Mesenchymal stem cell (in vitro differentiated cells and primary cell): Measurements from ENCODE around the gene WFDC9.

Source experiments
- DNase-seq: peaks from one replicate; pipeline ENCODE4 v3.0.0-alpha.2; 2013
- H2AFZ ChIP-seq: one replicate; pipeline ENCODE4 v1.6.1; 2013; ENCODE audit warnings: low read depth, mild to moderate bottlenecking, control low read depth, inconsistent platforms, low read length, moderate library complexity
- H2AK5ac ChIP-seq: 2 replicates; pipeline ENCODE4 v1.6.1; 2013; ENCODE audit warnings: low read length, moderate library complexity, mild to moderate bottlenecking, inconsistent platforms; ENCODE audit not compliant: severe bottlenecking
- H2BK120ac ChIP-seq: one replicate; pipeline ENCODE4 v1.6.1; 2013; ENCODE audit warnings: low read depth, mild to moderate bottlenecking, inconsistent platforms, low read length, moderate library complexity
- H2BK12ac ChIP-seq, 2 experiments: one replicate each; pipeline ENCODE4 v1.6.1; 2013; ENCODE audit warnings: inconsistent platforms in 2 of 2, low read length in 2 of 2, mild to moderate bottlenecking in 2 of 2, moderate library complexity in 2 of 2, control low read depth in 1 of 2
- H2BK15ac ChIP-seq: one replicate; pipeline ENCODE4 v1.6.1; 2013; ENCODE audit warnings: mild to moderate bottlenecking, low read depth, inconsistent platforms; ENCODE audit not compliant: poor library complexity, severe bottlenecking
- H2BK5ac ChIP-seq: 2 replicates; pipeline ENCODE4 v1.6.1; 2013; ENCODE audit warnings: low read depth, mild to moderate bottlenecking, low read length, control low read depth, inconsistent platforms; ENCODE audit not compliant: poor library complexity, severe bottlenecking
- H3K14ac ChIP-seq, 2 experiments: one replicate each; pipeline ENCODE4 v1.6.1; 2013; ENCODE audit warnings: inconsistent platforms in 2 of 2, low read length in 2 of 2, control low read depth in 1 of 2, mild to moderate bottlenecking in 1 of 2, moderate library complexity in 1 of 2
- H3K18ac ChIP-seq, 2 experiments: one replicate each; pipeline ENCODE4 v1.6.1; 2013; ENCODE audit warnings: inconsistent platforms in 2 of 2, low read length in 2 of 2, control low read depth in 1 of 2, low read depth in 1 of 2, mild to moderate bottlenecking in 1 of 2
- H3K23ac ChIP-seq, 2 experiments: one replicate each; pipeline ENCODE4 v1.6.1; 2013; ENCODE audit warnings: inconsistent platforms in 2 of 2, low read length in 2 of 2, mild to moderate bottlenecking in 2 of 2, moderate library complexity in 2 of 2, control low read depth in 1 of 2
- H3K27ac ChIP-seq: 2 replicates; pipeline ENCODE4 v1.5.1; 2013; ENCODE audit warnings: mild to moderate bottlenecking, moderate library complexity, low read length, control low read depth, inconsistent platforms; ENCODE audit not compliant: poor library complexity, severe bottlenecking
- H3K27me3 ChIP-seq, 2 experiments: 2 replicates each; pipeline versions ENCODE4 v1.6.1 to v1.7.0; 2013; ENCODE audit warnings: low read length in 2 of 2, mild to moderate bottlenecking in 2 of 2, moderate library complexity in 2 of 2, control low read depth in 1 of 2, inconsistent platforms in 1 of 2; ENCODE audit not compliant: control insufficient read depth in 1 of 2, insufficient read depth in 1 of 2
- H3K36me3 ChIP-seq, 2 experiments: 2 replicates each; pipeline versions ENCODE4 v1.6.1 to v1.7.0; 2013; ENCODE audit warnings: low read length in 2 of 2, control low read depth in 1 of 2, inconsistent platforms in 1 of 2, low read depth in 1 of 2, mild to moderate bottlenecking in 1 of 2; ENCODE audit not compliant: insufficient read depth in 2 of 2, control insufficient read depth in 1 of 2
- H3K4ac ChIP-seq, 2 experiments: one replicate each; pipeline ENCODE4 v1.6.1; 2013; ENCODE audit warnings: inconsistent platforms in 2 of 2, low read length in 2 of 2, mild to moderate bottlenecking in 2 of 2, moderate library complexity in 2 of 2, control low read depth in 1 of 2, low read depth in 1 of 2
- H3K4me1 ChIP-seq: 2 replicates; pipeline ENCODE4 v1.6.1; 2013; ENCODE audit warnings: low read depth, low read length, control low read depth; ENCODE audit not compliant: control insufficient read depth, insufficient read depth
- H3K4me2 ChIP-seq: 2 replicates; pipeline ENCODE4 v1.6.1; 2013; ENCODE audit warnings: low read length, mild to moderate bottlenecking, inconsistent platforms; ENCODE audit not compliant: poor library complexity, severe bottlenecking
- H3K4me3 ChIP-seq, 2 experiments: 2 replicates each; pipeline versions ENCODE4 v1.5.1 to v1.7.0; 2013; ENCODE audit warnings: low read length in 2 of 2, mild to moderate bottlenecking in 2 of 2, control low read depth in 1 of 2, low read depth in 1 of 2; ENCODE audit not compliant: insufficient read depth in 1 of 2
- H3K79me1 ChIP-seq: replicated peaks from 2 replicates; pipeline ENCODE4 v1.6.1; 2013; ENCODE audit warnings: mild to moderate bottlenecking, control low read depth, low read length, inconsistent platforms; ENCODE audit not compliant: poor library complexity, severe bottlenecking
- H3K9ac ChIP-seq: 2 replicates; pipeline ENCODE4 v1.7.0; 2013; ENCODE audit warnings: mild to moderate bottlenecking, low read length, moderate library complexity
- H3K9me3 ChIP-seq: 2 replicates; pipeline ENCODE4 v1.7.0; 2013; ENCODE audit warnings: mild to moderate bottlenecking, low read length; ENCODE audit not compliant: control insufficient read depth
- H4K8ac ChIP-seq: one replicate; pipeline ENCODE4 v1.6.1; 2013; ENCODE audit warnings: inconsistent platforms, mild to moderate bottlenecking, low read length, moderate library complexity
- H4K91ac ChIP-seq: one replicate; pipeline ENCODE4 v1.6.1; 2013; ENCODE audit warnings: mild to moderate bottlenecking, low read length, inconsistent platforms
- WGBS: methylation state at CpG from one replicate; pipeline ENCODE4 v1.1.7; 2013; ENCODE audit warnings: mixed read lengths; 5-methylcytosine and 5-hydroxymethylcytosine counted together

Gene WFDC9

GRCh38 chr20:45636513-45636912 lies 5.4 kb upstream of the WFDC9 start:
- H3K27me3 ChIP-seq = no peaks in the 10 kb centered on the region
- no peak overlapping the region for H3K4ac ChIP-seq
- H3K36me3 ChIP-seq = no peaks in the 10 kb centered on the region
- DNase-seq = no peak
- no peak overlapping the region for H4K91ac ChIP-seq
- no peak overlapping the region for H3K14ac ChIP-seq
- H3K18ac ChIP-seq = no peak overlapping the region
- no peak overlapping the region for H2BK120ac ChIP-seq
- no peak overlapping the region for H2BK15ac ChIP-seq
- 52% methylated on average over 1 of the region's 1 CpG for WGBS
- H3K4me3 ChIP-seq = no peak overlapping the region
- H3K9me3 ChIP-seq = no peaks in the 10 kb centered on the region
- no peak overlapping the region for H3K9ac ChIP-seq
- H3K27ac ChIP-seq = no peak overlapping the region
- H2AK5ac ChIP-seq = no peak overlapping the region
- H3K79me1 ChIP-seq = no peaks in the 10 kb centered on the region
- H3K23ac ChIP-seq = no peak overlapping the region
- H2BK12ac ChIP-seq = no peak overlapping the region
- no peak overlapping the region for H3K4me2 ChIP-seq
- H3K4me1 ChIP-seq = no peaks in the 10 kb centered on the region
- H4K8ac ChIP-seq = no peak overlapping the region
- H2BK5ac ChIP-seq = no peak overlapping the region
- no peak overlapping the region for H2AFZ ChIP-seq

DNA sequence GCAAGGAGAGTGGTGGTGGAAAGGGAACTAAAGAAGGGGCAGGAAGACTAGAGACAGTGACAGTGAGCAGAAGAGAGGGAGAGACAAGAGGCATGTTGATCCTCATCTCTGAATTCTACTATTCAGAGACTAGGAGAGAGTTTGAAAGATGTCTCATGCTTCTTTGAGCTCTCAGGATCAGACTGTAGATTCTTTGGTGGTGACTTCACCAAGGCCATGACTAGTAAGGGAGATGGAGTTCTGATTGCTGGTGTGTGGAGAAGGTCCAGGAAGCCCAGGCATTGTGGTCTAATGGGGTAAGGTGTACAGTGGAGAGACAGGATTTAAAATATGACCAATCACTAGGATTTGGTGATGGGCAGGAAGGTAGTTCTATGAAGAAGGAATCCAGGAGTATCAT lies 713 bp downstream of the WFDC9 start:
- Histone ChIP-seq H2BK12ac (no peak overlapping the region), H2AFZ (no peak overlapping the region), H3K27me3 (no peaks in the 10 kb centered on the region), H2BK15ac (no peak overlapping the region), H3K4me1 (no peaks in the 10 kb centered on the region), H3K9me3 (no peaks in the 10 kb centered on the region), H3K79me1 (no peaks in the 10 kb centered on the region), H2BK120ac (no peak overlapping the region), H3K9ac (no peak overlapping the region), H3K14ac (no peak overlapping the region), H3K4me2 (no peak overlapping the region), H3K4me3 (no peak overlapping the region), H4K91ac (no peak overlapping the region), H4K8ac (no peak overlapping the region), H3K36me3 (no peaks in the 10 kb centered on the region), H3K23ac (no peak overlapping the region), H3K4ac (no peak overlapping the region), H3K27ac (no peak overlapping the region), H2BK5ac (no peak overlapping the region), H3K18ac (no peak overlapping the region), H2AK5ac (no peak overlapping the region)
- no peak for DNase-seq

GRCh38 chr20:45629496-45630100 lies 1.5 kb downstream of the WFDC9 start, which contains the start of gene WFDC10A:
Gene WFDC10A (plus strand): TSS chr20:45629739. CDS start chr20:45629814, 75 bp downstream.
- Histone ChIP-seq H2BK12ac (no peak within 1 kb of the TSS), H2BK15ac (no peak within 1 kb of the TSS), H3K9me3 (no peaks in the 10 kb centered on the region), H4K8ac (no peak within 1 kb of the TSS), H3K23ac (no peak within 1 kb of the TSS), H3K4ac (no peak within 1 kb of the TSS), H3K14ac (peak within 1 kb of the TSS in 1 of 2 experiments; percentile 19), H3K79me1 (no peaks in the 10 kb centered on the region), H3K27ac (no peak within 1 kb of the TSS), H3K36me3 (no peaks in the 10 kb centered on the region), H3K27me3 (no peaks in the 10 kb centered on the region), H2AFZ (peak within 1 kb of the TSS; percentile 27), H4K91ac (no peak within 1 kb of the TSS), H3K4me1 (no peaks in the 10 kb centered on the region), H3K4me3 (no peak within 1 kb of the TSS), H2AK5ac (no peak within 1 kb of the TSS), H2BK120ac (no peak within 1 kb of the TSS), H3K18ac (no peak within 1 kb of the TSS), H3K4me2 (no peak within 1 kb of the TSS), H3K9ac (peak within 1 kb of the TSS; percentile 39), H2BK5ac (no peak within 1 kb of the TSS)
- WGBS = 16% methylated on average over 9 of the region's 9 CpGs
- DNase-seq = peak; percentile 53

- no peak for DNase-seq
- Histone ChIP-seq H3K9ac (no peak overlapping the region), H4K91ac (no peak overlapping the region), H3K4ac (no peak overlapping the region), H3K14ac (no peak overlapping the region), H2AFZ (no peak overlapping the region), H3K4me3 (no peak overlapping the region), H2BK5ac (no peak overlapping the region), H2BK120ac (no peak overlapping the region), H3K27ac (no peak overlapping the region), H2BK15ac (no peak overlapping the region), H3K79me1 (no peaks in the 10 kb centered on the region), H3K18ac (no peak overlapping the region), H3K9me3 (no peaks in the 10 kb centered on the region), H3K4me1 (no peaks in the 10 kb centered on the region), H3K4me2 (no peak overlapping the region), H3K27me3 (no peaks in the 10 kb centered on the region), H3K36me3 (no peaks in the 10 kb centered on the region), H2BK12ac (no peak overlapping the region), H3K23ac (no peak overlapping the region), H2AK5ac (no peak overlapping the region), H4K8ac (no peak overlapping the region)
- WGBS = 20% methylated on average over 1 of the region's 2 CpGs
Observed at GRCh38 chr20:45626540-45626939, 4.5 kb downstream of the WFDC9 start.
